Inflammatory macrophage (primary cell): ENCODE results near the gene MOB2.

Experiments used
- DNase-seq, 2 donors: peaks; one replicate each; pipeline ENCODE4 v3.0.0-alpha.2; 2020 to 2022

Gene MOB2

DNA sequence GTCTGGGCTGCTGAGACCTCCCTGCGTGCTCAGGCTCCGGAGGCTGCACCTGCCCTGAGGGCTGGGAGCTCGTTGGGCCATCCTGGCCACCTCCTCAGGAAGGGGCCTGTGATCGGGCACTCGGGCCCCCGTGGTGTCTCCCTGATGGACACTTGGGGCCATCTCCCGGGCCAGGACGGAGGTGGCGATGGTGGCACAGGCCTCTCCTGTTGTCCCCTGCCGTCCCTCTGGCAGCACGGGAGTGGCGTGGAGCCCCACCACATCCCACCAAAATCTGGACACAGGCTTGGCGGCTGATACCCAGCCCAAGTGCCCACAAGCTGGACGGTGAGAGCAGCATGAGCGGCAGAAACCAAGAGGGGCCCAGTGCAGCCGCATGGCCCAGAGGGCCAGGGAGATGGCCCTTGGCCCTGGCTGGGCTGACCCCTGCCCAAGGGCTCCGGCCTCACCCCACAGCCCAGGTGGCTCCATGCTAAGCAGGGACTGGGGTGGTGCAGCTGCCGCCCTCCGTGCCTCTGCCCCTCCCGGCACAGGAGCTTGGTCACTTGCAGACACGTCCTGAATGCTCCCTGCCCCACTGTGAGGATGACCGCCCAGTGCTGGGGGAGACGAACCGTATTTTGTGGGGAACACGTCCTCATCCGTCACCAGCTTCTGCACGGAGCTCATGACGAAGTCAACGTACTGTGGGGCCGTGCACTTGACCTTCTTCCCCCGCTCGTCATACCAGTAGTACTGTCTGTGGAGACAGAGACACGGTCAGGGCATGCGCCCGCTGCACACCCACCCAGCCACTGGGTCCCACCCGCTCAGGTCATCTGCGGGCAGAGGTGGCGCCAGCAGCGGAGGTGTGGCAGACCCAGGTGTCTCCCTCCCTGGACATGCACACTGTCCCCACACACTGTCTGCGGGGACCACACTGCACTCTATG, 15.6 kb downstream of the MOB2 start:
- no peak for DNase-seq

DNA sequence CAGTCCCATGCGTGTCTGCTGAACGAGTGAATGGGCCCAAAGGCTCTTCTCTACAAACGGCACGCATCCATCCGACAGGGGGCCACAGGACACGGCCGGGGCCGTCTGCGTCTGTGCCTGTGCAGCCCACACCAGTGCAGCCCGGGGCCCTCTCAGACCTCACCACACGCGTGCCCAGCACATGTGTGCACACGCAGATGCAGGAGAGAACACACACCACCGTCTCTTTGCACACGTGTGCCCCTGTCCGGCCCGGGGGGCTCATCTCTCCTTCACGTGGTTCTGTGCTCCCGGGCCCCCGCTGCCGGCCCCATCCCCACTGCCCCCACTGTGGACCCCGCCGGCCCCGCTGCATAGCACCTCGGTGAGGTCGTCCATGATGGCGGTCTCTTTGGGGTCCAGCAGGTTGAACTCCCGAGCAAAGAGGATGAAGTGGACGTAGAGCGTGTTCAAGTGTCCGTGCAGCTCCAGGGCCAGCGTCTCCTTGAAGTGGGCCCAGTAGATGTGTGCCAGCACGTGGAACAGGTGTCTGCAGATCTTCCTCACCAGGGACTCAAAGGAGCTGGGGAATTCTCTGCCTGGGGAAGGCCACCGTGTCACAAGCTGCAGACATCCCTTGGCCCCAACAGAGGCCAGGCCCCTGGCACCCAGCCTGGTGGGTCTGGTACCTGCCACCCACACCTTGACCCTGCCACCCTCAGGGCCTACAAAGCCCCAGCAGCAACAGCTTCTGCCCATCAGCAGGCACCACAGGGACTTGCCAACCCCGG, 16.5 kb downstream of the MOB2 start:
- DNase-seq, result no peak

GRCh38 chr11:1469287-1469910, 17.2 kb downstream of the MOB2 start:
- DNase-seq, result no peak

- no peak for DNase-seq
Observed at GRCh38 chr11:1468473-1469066, 18.0 kb downstream of the MOB2 start.

DNA sequence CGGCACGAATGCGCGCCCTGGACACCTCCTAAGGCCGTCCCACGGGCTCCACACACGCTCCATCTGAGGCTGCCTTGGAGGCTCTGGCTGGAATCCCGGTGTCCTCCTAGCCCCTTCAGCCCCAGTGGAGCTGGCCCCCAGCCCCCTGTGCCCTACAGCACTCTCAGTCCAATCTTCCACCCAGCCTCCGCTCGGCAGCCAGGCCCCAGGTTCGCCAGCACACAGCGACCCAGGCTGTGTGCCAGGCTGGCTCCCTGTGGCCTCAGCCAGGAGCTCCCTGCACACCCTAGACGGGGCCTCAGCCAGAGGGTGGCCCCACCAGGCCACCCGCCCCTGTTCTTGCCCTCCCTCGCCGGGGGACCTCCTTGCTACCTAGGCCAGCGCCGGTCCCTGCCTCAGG, 18.6 kb downstream of the MOB2 start:
- no peak for DNase-seq

- no peak for DNase-seq
Observed at GRCh38 chr11:1467270-1467669, 19.3 kb downstream of the MOB2 start.

- DNase-seq, result no peak
Observed at GRCh38 chr11:1466784-1467183, 19.8 kb downstream of the MOB2 start.

DNA sequence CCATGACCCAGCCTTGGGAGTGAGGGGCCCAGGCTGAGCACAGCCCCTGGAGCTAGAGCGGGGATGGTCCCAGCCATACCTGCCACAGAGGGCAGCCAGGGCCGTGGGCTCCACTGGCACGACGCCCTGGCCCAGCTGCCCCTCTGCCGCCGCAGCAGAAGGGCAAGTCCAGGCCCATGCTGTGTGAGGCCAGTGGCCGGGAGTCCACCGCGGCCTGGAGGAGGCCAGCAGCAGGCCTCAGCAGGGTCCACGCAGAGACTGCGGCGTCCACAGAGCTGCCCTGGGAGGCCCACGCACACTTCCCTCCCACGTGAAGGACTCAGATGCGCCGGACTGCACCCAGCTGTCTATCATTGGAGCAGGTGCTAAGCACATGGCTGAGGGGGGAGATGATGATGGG, 23.5 kb downstream of the MOB2 start:
- DNase-seq, result no peak

- DNase-seq, result no peak
Observed at GRCh38 chr11:1462698-1462975, 23.9 kb downstream of the MOB2 start.

DNA sequence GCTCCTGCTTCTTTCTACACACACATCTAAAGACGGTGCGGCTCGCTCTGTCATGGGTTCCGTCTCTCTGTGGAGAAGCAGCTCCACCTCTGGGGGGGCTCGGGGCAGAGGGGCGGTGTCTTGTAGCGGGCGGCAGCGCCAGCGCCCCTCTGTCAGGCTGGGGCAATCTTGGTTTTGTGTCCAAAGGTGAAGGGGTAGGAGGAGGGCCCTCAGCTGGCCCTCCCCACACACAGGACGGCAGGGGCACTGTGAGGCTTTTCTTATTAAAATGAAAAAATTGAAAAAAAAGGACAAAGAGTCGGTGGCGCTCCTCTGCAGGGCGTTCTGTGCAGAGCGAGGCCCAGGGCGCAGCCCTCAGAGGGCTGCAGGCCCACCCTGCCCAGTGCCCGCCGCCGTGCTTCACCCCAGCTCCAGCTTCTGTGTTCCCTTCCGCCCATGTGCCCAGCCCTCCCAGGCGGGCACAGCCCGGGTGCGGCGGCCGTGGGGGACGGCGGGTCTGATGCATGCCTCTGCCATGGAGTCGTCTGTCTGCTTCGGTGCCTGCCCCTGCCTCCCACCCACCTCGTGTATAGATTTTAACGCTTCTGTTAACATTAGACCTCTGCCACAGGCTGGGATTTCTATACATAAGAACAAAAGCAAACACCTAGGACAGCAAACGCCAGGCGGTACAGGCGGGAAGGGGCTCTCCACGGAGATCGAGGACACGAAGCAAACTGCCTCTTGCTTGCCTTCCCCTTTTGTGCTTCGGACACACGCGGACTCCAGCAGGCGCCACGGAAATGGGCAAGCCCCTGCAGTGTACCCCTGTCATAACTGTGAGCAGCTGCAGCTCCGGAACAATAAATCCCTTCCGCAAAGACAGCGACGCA, 24.5 kb downstream of the MOB2 start:
- DNase-seq, result no peak

DNA sequence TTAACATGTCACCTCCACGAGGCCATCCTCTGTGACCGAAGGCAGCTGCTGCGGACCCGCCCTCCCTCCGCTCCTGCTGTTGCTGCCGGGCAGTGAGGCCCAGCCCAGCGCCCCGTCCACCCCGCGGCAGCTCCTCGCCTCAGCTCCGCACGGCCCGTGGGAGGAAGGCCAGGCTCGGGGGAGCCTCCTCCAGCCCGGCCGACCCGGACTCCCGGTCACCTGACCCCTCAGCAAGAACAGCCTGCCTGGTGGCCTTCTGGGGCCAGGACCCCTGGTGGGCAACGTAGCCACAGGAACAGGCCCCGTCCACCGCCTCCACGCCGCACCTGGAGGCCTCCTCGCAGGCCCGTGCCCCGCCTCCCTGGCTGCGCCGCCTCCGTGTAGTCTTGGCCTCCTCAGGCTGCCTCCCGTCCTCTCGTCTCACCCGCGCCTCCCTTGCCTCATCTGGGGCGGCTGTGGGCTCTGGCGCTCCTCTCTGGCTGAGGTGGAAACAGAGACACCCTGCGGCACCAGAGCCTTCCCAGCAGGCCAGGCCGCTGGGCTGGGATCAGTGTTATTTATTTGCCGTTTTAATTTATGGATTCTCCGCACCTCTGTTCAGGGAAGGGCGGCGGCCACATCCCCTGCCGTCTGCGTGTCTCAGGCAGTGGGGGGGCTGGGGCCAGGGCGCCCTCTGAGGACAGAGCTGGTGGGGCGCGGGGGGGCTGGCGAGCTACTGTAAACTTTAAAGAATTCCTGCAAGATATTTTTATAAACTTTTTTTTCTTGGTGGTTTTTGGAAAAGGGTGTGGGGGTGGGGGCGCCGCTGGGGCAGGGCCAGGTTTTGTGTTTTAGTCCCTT, 25.4 kb downstream of the MOB2 start:
- DNase-seq, result no peak

GRCh38 chr11:1460396-1460985, 26.1 kb downstream of the MOB2 start:
- no peak for DNase-seq

GRCh38 chr11:1459764-1460395, 26.7 kb downstream of the MOB2 start:
- no peak for DNase-seq

GRCh38 chr11:1459219-1459575, 27.4 kb downstream of the MOB2 start:
- no peak for DNase-seq

DNA sequence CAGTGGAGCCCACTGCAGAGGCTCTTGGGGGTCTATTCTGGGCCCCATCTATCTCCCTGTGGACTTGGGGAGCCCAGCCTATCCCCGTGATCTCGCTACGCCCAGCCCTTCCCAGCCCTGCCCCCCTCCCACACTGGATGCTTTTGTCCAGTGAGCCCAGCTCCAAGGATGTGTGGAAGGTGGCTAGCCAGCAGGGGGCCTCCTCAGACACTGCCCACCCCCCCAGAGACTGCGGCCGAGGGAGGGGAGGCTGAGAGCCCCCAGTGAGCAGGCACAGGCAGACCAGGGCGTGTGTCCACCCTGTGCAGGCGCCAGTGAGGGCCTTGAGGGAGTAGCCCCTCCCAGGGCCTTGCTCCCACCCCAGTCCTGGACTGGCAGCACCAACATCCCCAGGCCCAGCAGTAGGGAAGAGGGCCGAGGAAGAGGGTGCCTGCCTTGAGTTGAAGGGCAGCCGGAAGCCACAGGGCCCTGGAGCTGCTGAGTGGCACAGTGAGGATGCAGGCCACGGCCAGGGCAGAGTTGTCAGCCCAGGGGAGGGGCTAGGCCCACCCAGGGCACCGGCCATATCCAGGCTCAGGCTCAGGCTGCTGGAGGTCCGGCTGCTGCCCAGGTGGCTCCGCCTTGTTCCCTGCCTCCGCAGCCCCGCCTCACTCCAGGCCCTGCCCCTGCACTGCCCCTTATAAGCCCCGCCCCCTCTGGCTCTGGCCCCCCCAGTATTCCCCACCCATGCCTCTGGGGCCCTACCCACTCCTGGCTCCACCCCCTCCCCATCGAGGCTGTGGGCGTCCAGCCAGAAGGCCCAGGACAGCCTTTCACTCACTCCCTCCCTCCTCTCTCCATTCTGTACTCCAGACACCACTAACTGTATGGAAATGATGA, 28.0 kb downstream of the MOB2 start:
- DNase-seq, result no peak

DNA sequence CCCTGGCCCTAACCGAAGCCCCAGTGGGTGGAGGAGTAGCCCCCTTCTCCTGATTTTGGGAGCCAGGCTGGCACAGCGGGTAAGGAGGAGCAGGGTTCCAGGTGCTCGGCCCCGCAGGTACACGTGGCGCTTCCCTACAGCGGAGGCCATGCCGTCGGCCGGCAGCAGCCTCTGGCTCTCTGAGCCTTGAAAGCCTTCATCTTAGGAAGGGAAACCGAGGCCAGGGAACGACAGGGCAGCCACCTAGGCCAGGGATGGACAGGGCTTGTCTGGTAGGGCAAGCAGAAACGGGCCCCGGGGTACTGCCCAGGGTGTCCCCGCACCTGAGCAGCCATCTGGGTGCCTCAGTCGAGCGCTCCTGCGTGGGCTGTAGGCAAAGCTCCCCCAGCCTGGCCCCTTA, 28.7 kb downstream of the MOB2 start:
- no peak for DNase-seq

DNA sequence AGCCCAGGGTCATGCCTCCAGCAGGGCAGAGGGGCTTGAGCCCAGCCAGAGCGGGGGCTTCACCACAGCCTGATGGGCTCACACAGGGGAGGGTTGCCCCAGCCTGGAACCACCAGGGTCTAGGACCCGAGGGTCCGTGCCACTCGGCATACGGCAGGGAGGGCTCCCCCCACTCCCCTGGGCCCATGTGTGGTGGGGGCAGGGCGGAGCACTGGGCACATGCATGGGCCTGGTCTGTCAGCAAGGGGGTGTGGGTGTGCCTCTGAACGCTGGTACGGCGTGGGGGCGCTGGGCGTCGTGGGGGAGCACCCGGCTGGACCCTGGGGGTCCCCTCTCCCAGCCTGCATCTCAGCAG, 29.3 kb downstream of the MOB2 start:
- DNase-seq, result no peak

- DNase-seq, result no peak
Observed at GRCh38 chr11:1456596-1457325, 29.8 kb downstream of the MOB2 start.

- no peak for DNase-seq
Observed at GRCh38 chr11:1456176-1456575, 30.4 kb downstream of the MOB2 start.
